CD4-positive, alpha-beta memory T cell (primary cell): ENCODE data around the gene RBBP4. TPM values are rescaled to one million over a fixed set of nuclear protein-coding genes. Genes with fewer than 3 reads are reported as not detected.

ENCODE experiments used
- CTCF ChIA-PET: fragments of 350-600 bp; sonication (Branson Sonifier 250); formaldehyde crosslinking; loops from one replicate; lab custom pipeline; 2021; ENCODE audit warnings: inconsistent platforms; ENCODE audit not compliant: partially characterized antibody; lab: Charles Lee
- POLR2A ChIA-PET: fragments of 350-600 bp; sonication (Branson Sonifier 250); formaldehyde crosslinking; loops from one replicate; lab custom pipeline; 2021; ENCODE audit not compliant: partially characterized antibody; lab: Charles Lee
- DNase-seq, 5 donors: peaks; one replicate each; pipeline versions ENCODE4 v3.0.0 to v3.0.0-alpha.2; 2020 to 2022; ENCODE audit warnings: mixed read lengths in 1 of 5
- H3K27ac ChIP-seq: one replicate; pipeline ENCODE4 v1.7.0; 2013; ENCODE audit warnings: low read depth, low read length
- H3K27me3 ChIP-seq: 2 replicates; pipeline ENCODE4 v1.7.0; 2013; ENCODE audit warnings: mild to moderate bottlenecking, low read length, moderate library complexity; ENCODE audit not compliant: insufficient read depth
- H3K36me3 ChIP-seq: 2 replicates; pipeline ENCODE4 v1.7.0; 2013; ENCODE audit warnings: mild to moderate bottlenecking, low read length, moderate library complexity; ENCODE audit not compliant: insufficient read depth
- H3K4me1 ChIP-seq: 2 replicates; pipeline ENCODE4 v1.7.0; 2013; ENCODE audit warnings: mild to moderate bottlenecking, low read length, moderate library complexity; ENCODE audit not compliant: insufficient read depth
- H3K4me3 ChIP-seq, 2 donors: one replicate each; pipeline ENCODE4 v1.7.0; 2013; ENCODE audit warnings: low read length in 2 of 2, mild to moderate bottlenecking in 1 of 2
- H3K9me3 ChIP-seq, 2 donors: one replicate each; pipeline ENCODE4 v1.7.0; 2013; ENCODE audit warnings: low read length in 2 of 2, control low read depth in 1 of 2; ENCODE audit not compliant: control insufficient read depth in 1 of 2
- H3K27ac Mint-ChIP-seq, 7 donors: one replicate each; pipeline ENCODE4 v1.8.0; 2020 to 2021; ENCODE audit warnings: mixed read lengths in 7 of 7, mild to moderate bottlenecking in 6 of 7, inconsistent platforms in 3 of 7, moderate library complexity in 3 of 7
- H3K27me3 Mint-ChIP-seq, 2 donors: one replicate each; pipeline ENCODE4 v1.8.0; 2020 to 2021; ENCODE audit warnings: mixed read lengths in 2 of 2
- H3K36me3 Mint-ChIP-seq, 2 donors: one replicate each; pipeline ENCODE4 v1.8.0; 2020 to 2021; ENCODE audit warnings: mixed read lengths in 2 of 2, inconsistent platforms in 1 of 2, mild to moderate bottlenecking in 1 of 2
- H3K4me1 Mint-ChIP-seq, 4 donors: one replicate each; pipeline ENCODE4 v1.8.0; 2020 to 2021; ENCODE audit warnings: mixed read lengths in 4 of 4, mild to moderate bottlenecking in 1 of 4
- H3K4me3 Mint-ChIP-seq, 8 donors: one replicate each; pipeline ENCODE4 v1.8.0; 2020 to 2021; ENCODE audit warnings: mixed read lengths in 8 of 8, mild to moderate bottlenecking in 7 of 8, moderate library complexity in 6 of 8, inconsistent platforms in 3 of 8
- H3K9me3 Mint-ChIP-seq, 8 donors: one replicate each; pipeline ENCODE4 v1.8.0; 2020 to 2021; ENCODE audit warnings: mixed read lengths in 8 of 8, mild to moderate bottlenecking in 5 of 8, inconsistent platforms in 3 of 8, moderate library complexity in 1 of 8
- intact Hi-C: fragments of 100-400 bp; cut with micrococcal nuclease; formaldehyde crosslinking; loops from one replicate; pipeline ENCODE4 v1.15.1; 2023
- polyA plus RNA-seq, 2 donors: library from polyadenylated mRNA; unstranded; fragments of 300-500 nt; fragmentation: Illumina TruSeq; gene quantifications; one replicate each; pipeline ENCODE4 v1.2.3, GENCODE V29; 2021
- total RNA-seq, 2 experiments: library from RNA; stranded (reverse); gene quantifications; one replicate each; pipeline ENCODE4 v1.2.3, GENCODE V29; 2021

Gene RBBP4
- total RNA-seq (100 to 1,000 TPM; 185 to 186 TPM), polyA plus RNA-seq (100 to 1,000 TPM; 246 to 374 TPM)

- peaks cover 14 to 46% of the 10 kb centered on the region in 2 donors for H3K36me3 Mint-ChIP-seq
- H3K27ac ChIP-seq: peak within 1 kb of the TSS; percentile 95
- H3K9me3 Mint-ChIP-seq: peaks cover 0 to 5% (median 0%) of the 10 kb centered on the region in 8 donors
- intact Hi-C loops: loop anchor here (1.0 to 10.0 kb wide), 4 partner anchors 166 to 1006 kb away; partner anchors contain the start of genes PEF1, S100PBP and YARS1
- peaks cover 41 to 80% (median 58%) of the 10 kb centered on the region in 4 donors for H3K4me1 Mint-ChIP-seq
- no peaks in the 10 kb centered on the region for H3K27me3 ChIP-seq
- H3K4me1 ChIP-seq: peaks cover 63% of the 10 kb centered on the region
- H3K4me3 Mint-ChIP-seq: peak within 1 kb of the TSS; percentile 91 to 98 (median 94)
- peak within 1 kb of the TSS; percentile 97 to 100 (median 99) for H3K27ac Mint-ChIP-seq
- peak within 1 kb of the TSS; percentile 91 to 93 for H3K4me3 ChIP-seq
- no peaks in the 10 kb centered on the region for H3K9me3 ChIP-seq
- POLR2A ChIA-PET: interaction anchor here (0.7 to 3.1 kb wide), 29 partner anchors 9 to 1006 kb away, joined by 3 to 22 read pairs (median 4); partner anchors contain the start of genes BSDC1, IQCC, KPNA6 and MARCKSL1
- peak; percentile 96 to 99 (median 98) for DNase-seq
- CTCF ChIA-PET: interaction anchor here (0.7 kb wide), 1 partner anchor 159 kb away, joined by 3 read pairs; no protein-coding TSS in a partner anchor
- H3K36me3 ChIP-seq: peaks cover 26% of the 10 kb centered on the region
- no peaks in the 10 kb centered on the region for H3K27me3 Mint-ChIP-seq
These were observed at the start of gene RBBP4 for GRCh38 chr1:32650752-32651460. TSS of gene RBBP4 (plus strand) at chr1:32651208. CDS start at chr1:32651307, 99 bp downstream.

GRCh38 chr1:32605711-32606424, 45.1 kb upstream of the RBBP4 start:
- no peak overlapping the region for H3K27ac ChIP-seq
- no peaks in the 10 kb centered on the region for H3K36me3 ChIP-seq
- H3K4me1 ChIP-seq: no peaks in the 10 kb centered on the region
- POLR2A ChIA-PET: no interaction called here
- no peak for DNase-seq
- CTCF ChIA-PET: no interaction called here
- H3K4me3 ChIP-seq: no peak overlapping the region
- H3K36me3 Mint-ChIP-seq: peaks cover 0 to 3% of the 10 kb centered on the region in 2 donors
- no peaks in the 10 kb centered on the region for H3K27me3 Mint-ChIP-seq
- intact Hi-C loops: no loop called here
- H3K4me1 Mint-ChIP-seq: no peaks in the 10 kb centered on the region
- no peaks in the 10 kb centered on the region for H3K27me3 ChIP-seq
- no peak overlapping the region for H3K27ac Mint-ChIP-seq
- H3K9me3 ChIP-seq: no peaks in the 10 kb centered on the region
- no peaks in the 10 kb centered on the region for H3K9me3 Mint-ChIP-seq
- no peak overlapping the region for H3K4me3 Mint-ChIP-seq

GRCh38 chr1:32606565-32607371, 44.2 kb upstream of the RBBP4 start:
- Histone ChIP-seq H3K36me3 (no peaks in the 10 kb centered on the region), H3K4me3 (no peak overlapping the region), H3K9me3 (no peaks in the 10 kb centered on the region), H3K27ac (no peak overlapping the region), H3K4me1 (no peaks in the 10 kb centered on the region), H3K27me3 (no peaks in the 10 kb centered on the region)
- no peaks in the 10 kb centered on the region for H3K4me1 Mint-ChIP-seq
- peaks cover 0 to 3% of the 10 kb centered on the region in 2 donors for H3K36me3 Mint-ChIP-seq
- ChIA-PET POLR2A (no interaction called here), CTCF (no interaction called here)
- H3K27ac Mint-ChIP-seq: no peak overlapping the region
- no peak for DNase-seq
- H3K27me3 Mint-ChIP-seq: no peaks in the 10 kb centered on the region
- intact Hi-C loops: no loop called here
- H3K9me3 Mint-ChIP-seq: no peaks in the 10 kb centered on the region
- H3K4me3 Mint-ChIP-seq: no peak overlapping the region

- Mint-ChIP-seq H3K27me3 (no peaks in the 10 kb centered on the region), H3K4me1 (peaks cover 0 to 10% (median 3%) of the 10 kb centered on the region in 4 donors), H3K9me3 (no peaks in the 10 kb centered on the region), H3K4me3 (no peak overlapping the region), H3K36me3 (peaks cover 0 to 3% of the 10 kb centered on the region in 2 donors), H3K27ac (no peak overlapping the region)
- Histone ChIP-seq H3K4me1 (peaks cover 7% of the 10 kb centered on the region), H3K27ac (no peak overlapping the region), H3K9me3 (no peaks in the 10 kb centered on the region), H3K36me3 (no peaks in the 10 kb centered on the region), H3K4me3 (no peak overlapping the region), H3K27me3 (no peaks in the 10 kb centered on the region)
- intact Hi-C loops: no loop called here
- DNase-seq: no peak
- ChIA-PET POLR2A (no interaction called here), CTCF (no interaction called here)
These were observed 41.8 kb upstream of the RBBP4 start for GRCh38 chr1:32609180-32609579.

GRCh38 chr1:32611859-32612188, 39.2 kb upstream of the RBBP4 start:
- intact Hi-C loops: no loop called here
- no peak overlapping the region for H3K27ac Mint-ChIP-seq
- peak overlapping the region; percentile 17 to 28 for H3K4me3 ChIP-seq

GRCh38 chr1:32612189-32612881, 38.7 kb upstream of the RBBP4 start:
- POLR2A ChIA-PET: no interaction called here
- peak overlapping the region in 2 of 7 donors; percentile 3 to 25 for H3K27ac Mint-ChIP-seq
- Histone ChIP-seq H3K9me3 (no peaks in the 10 kb centered on the region), H3K27ac (no peak overlapping the region), H3K4me3 (peak overlapping the region; percentile 17 to 28), H3K36me3 (no peaks in the 10 kb centered on the region), H3K4me1 (peaks cover 7% of the 10 kb centered on the region), H3K27me3 (no peaks in the 10 kb centered on the region)
- peak in 3 of 5 donors; percentile 10 to 21 (median 11) for DNase-seq
- no peaks in the 10 kb centered on the region for H3K27me3 Mint-ChIP-seq
- H3K9me3 Mint-ChIP-seq: no peaks in the 10 kb centered on the region
- intact Hi-C loops: no loop called here
- peak overlapping the region; percentile 59 to 75 (median 68) for H3K4me3 Mint-ChIP-seq
- CTCF ChIA-PET: no interaction called here
- H3K4me1 Mint-ChIP-seq: peaks cover 0 to 10% (median 3%) of the 10 kb centered on the region in 4 donors
- peaks cover 5 to 8% of the 10 kb centered on the region in 2 donors for H3K36me3 Mint-ChIP-seq

More at GRCh38 chr1:32611859-32612188, 39.2 kb upstream of the RBBP4 start:
- Histone ChIP-seq H3K9me3 (no peaks in the 10 kb centered on the region), H3K27ac (no peak overlapping the region), H3K36me3 (no peaks in the 10 kb centered on the region), H3K4me1 (peaks cover 7% of the 10 kb centered on the region), H3K27me3 (no peaks in the 10 kb centered on the region)
- ChIA-PET POLR2A (no interaction called here), CTCF (no interaction called here)
- Mint-ChIP-seq H3K4me1 (peaks cover 0 to 10% (median 3%) of the 10 kb centered on the region in 4 donors), H3K27me3 (no peaks in the 10 kb centered on the region), H3K36me3 (peaks cover 3 to 8% of the 10 kb centered on the region in 2 donors), H3K9me3 (no peaks in the 10 kb centered on the region), H3K4me3 (peak overlapping the region; percentile 59 to 75 (median 68))
- DNase-seq: no peak
